Measurements from ENCODE around the gene PNPLA6. TPM values are rescaled to one million over a fixed set of nuclear protein-coding genes. Genes with fewer than 3 reads are reported as not detected.

Gene PNPLA6
- total and polyA plus RNA-seq, 10 of the 15 experiments (the other 5 are each of a cell fraction or from before 2014, with no cell fraction given) = 0.95 to 105 (median 40.0) TPM

DNA sequence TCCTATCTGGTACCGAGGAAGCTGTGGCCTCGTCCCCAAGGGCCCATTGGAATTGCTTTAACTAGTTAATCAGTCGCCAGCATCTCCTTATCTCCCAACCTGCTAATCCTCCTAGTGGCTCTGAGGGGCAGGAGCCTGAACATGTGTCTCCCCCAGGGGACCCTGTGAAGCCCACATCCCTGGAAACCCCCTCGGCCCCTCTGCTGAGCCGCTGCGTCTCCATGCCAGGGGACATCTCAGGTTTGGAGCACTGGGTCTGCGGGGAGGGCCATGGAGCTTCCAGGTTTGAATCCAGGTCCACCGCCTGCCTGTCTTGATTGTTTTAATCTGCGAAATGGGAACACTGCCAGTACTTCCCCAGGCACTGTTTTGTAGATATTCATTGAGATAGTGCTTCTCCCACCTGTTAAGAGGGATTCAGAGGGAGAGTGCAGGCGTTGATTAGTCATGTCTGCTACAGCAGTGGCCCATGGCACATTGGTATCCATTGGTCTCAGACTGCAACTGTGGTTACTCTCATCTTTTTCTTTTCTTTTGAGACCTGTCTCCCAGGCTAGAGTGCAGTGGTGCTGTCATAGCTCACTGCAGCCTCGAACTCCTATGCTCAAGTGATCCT, 6.4 kb downstream of the PNPLA6 start:
- peaks cover 3% of the 10 kb centered on the region; the same call in 1 of the 2 replicates for H3K4me1 ChIP-seq (ENCODE audit: control insufficient read depth, insufficient read depth, low read length)
- no peak overlapping the region for H2AFZ ChIP-seq (ENCODE audit: control insufficient read depth, low read depth, low read length)
- no TSS peak for BruUV-seq (replicated peaks)
- no peak for ATAC-seq
- no peaks in the 10 kb centered on the region for H4K20me1 ChIP-seq (ENCODE audit: control insufficient read depth, insufficient read depth)
- POLR2A ChIA-PET = interaction anchor here (0.5 kb wide), 1 partner anchor 364 kb away, joined by 4 read pairs; no protein-coding TSS in a partner anchor
- H3K4me3 ChIP-seq = no peak overlapping the region
- no peak for FAIRE-seq
- H3K9ac ChIP-seq (ENCODE audit: control insufficient read depth, insufficient read depth, low read length) = no peak overlapping the region
- DNase-seq (ENCODE audit: low read depth, low spot score) = no peak
- no peak overlapping the region for H3K27ac ChIP-seq (ENCODE audit: control insufficient read depth, insufficient read depth)
- no peaks in the 10 kb centered on the region for H3K79me2 ChIP-seq (ENCODE audit: control insufficient read depth, insufficient read depth, low read length)
- H3K4me2 ChIP-seq (ENCODE audit: control insufficient read depth, insufficient read depth) = no peak overlapping the region
- SMC1A ChIA-PET (ENCODE audit: uncharacterized antibody, unreplicated experiment) = no interaction called here
- CTCF ChIA-PET = no interaction called here
- intact Hi-C loops (cut with micrococcal nuclease; ENCODE audit: unreplicated experiment) (no loop called here), in situ Hi-C loops (cut with MboI) (no loop called here)
- H3K27me3 ChIP-seq (replicated peaks in 1 of 2; ENCODE audit: control insufficient read depth in 2 of 2, insufficient read depth in 2 of 2, low read length in 1 of 2) = no peaks in the 10 kb centered on the region
- RAD21 ChIA-PET (ENCODE audit: unreplicated experiment) = no interaction called here
- H3K36me3 ChIP-seq (ENCODE audit: control insufficient read depth in 2 of 2, insufficient read depth in 2 of 2, low read length in 1 of 2) = peaks cover 0 to 9% of the 10 kb centered on the region in 2 experiments; a peak in 3 of 4 replicates
- no peak for TF ChIP-seq EZH2 (IDR thresholded peaks at IDR 0.05; ENCODE audit: borderline replicate concordance, control insufficient read depth, low read depth, low read length)
- TF ChIP-seq HCFC1 (IDR thresholded peaks at IDR 0.05; ENCODE audit: low read length) = no peak
- no peak for TF ChIP-seq BRCA1 (IDR thresholded peaks at IDR 0.05; ENCODE audit: low read depth, low read length)
- TF ChIP-seq, protein P1, sequence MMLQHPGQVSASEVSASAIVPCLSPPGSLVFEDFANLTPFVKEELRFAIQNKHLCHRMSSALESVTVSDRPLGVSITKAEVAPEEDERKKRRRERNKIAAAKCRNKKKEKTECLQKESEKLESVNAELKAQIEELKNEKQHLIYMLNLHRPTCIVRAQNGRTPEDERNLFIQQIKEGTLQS (IDR thresholded peaks at IDR 0.05; ENCODE audit: borderline replicate concordance, extremely low read depth, low read depth, low read length) = no peak
- TF ChIP-seq TARDBP (IDR thresholded peaks at IDR 0.05; ENCODE audit: borderline replicate concordance) = no peak
- no peak for TF ChIP-seq CBX5 (IDR thresholded peaks at IDR 0.05; ENCODE audit: low read depth)
- no peak for TF ChIP-seq FOXK2 (IDR thresholded peaks at IDR 0.05)
- TF ChIP-seq SMAD5 (IDR thresholded peaks at IDR 0.05; ENCODE audit: low read depth) = no peak
- TF ChIP-seq, protein P2, sequence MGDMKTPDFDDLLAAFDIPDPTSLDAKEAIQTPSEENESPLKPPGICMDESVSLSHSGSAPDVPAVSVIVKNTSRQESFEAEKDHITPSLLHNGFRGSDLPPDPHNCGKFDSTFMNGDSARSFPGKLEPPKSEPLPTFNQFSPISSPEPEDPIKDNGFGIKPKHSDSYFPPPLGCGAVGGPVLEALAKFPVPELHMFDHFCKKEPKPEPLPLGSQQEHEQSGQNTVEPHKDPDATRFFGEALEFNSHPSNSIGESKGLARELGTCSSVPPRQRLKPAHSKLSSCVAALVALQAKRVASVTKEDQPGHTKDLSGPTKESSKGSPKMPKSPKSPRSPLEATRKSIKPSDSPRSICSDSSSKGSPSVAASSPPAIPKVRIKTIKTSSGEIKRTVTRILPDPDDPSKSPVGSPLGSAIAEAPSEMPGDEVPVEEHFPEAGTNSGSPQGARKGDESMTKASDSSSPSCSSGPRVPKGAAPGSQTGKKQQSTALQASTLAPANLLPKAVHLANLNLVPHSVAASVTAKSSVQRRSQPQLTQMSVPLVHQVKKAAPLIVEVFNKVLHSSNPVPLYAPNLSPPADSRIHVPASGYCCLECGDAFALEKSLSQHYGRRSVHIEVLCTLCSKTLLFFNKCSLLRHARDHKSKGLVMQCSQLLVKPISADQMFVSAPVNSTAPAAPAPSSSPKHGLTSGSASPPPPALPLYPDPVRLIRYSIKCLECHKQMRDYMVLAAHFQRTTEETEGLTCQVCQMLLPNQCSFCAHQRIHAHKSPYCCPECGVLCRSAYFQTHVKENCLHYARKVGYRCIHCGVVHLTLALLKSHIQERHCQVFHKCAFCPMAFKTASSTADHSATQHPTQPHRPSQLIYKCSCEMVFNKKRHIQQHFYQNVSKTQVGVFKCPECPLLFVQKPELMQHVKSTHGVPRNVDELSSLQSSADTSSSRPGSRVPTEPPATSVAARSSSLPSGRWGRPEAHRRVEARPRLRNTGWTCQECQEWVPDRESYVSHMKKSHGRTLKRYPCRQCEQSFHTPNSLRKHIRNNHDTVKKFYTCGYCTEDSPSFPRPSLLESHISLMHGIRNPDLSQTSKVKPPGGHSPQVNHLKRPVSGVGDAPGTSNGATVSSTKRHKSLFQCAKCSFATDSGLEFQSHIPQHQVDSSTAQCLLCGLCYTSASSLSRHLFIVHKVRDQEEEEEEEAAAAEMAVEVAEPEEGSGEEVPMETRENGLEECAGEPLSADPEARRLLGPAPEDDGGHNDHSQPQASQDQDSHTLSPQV (IDR thresholded peaks at IDR 0.05) = no peak
- TF ChIP-seq, protein P3, sequence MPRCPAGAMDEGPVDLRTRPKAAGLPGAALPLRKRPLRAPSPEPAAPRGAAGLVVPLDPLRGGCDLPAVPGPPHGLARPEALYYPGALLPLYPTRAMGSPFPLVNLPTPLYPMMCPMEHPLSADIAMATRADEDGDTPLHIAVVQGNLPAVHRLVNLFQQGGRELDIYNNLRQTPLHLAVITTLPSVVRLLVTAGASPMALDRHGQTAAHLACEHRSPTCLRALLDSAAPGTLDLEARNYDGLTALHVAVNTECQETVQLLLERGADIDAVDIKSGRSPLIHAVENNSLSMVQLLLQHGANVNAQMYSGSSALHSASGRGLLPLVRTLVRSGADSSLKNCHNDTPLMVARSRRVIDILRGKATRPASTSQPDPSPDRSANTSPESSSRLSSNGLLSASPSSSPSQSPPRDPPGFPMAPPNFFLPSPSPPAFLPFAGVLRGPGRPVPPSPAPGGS (IDR thresholded peaks at IDR 0.05; ENCODE audit: borderline replicate concordance, insufficient read depth, low read depth, low read length, poor library complexity, severe bottlenecking) = no peak
- no peak for TF ChIP-seq KAT2A (conservative IDR thresholded peaks at IDR 0.05; ENCODE audit: control insufficient read depth, low read depth, low read length)
- TF ChIP-seq HDAC6 (IDR thresholded peaks at IDR 0.05; ENCODE audit: unreplicated experiment) = no peak
- TF ChIP-seq GABPA (IDR thresholded peaks at IDR 0.05; ENCODE audit: low read depth) = no peak
- no peak for TF ChIP-seq TAF1 (IDR thresholded peaks at IDR 0.05; ENCODE audit: borderline replicate concordance, low read depth, low read length)
- WGBS (ENCODE audit: insufficient coverage, insufficient replicate concordance, low lambda C conversion rate, missing lambda C conversion rate) = 95% methylated on average over 10 of the region's 11 CpGs
- no peaks in the 10 kb centered on the region for H3K9me3 ChIP-seq (replicated peaks; ENCODE audit: control insufficient read depth, insufficient read depth, low read length)

All from GM12878 (cell line).